GM18868 (cell line): ENCODE measurements around the gene KCNQ1.

ENCODE experiments used
- ATAC-seq: cut with Tn5 transposase; IDR thresholded peaks from one replicate; pipeline ENCODE4 v1.9.1; 2021; ENCODE audit warnings: mild to moderate bottlenecking, moderate library complexity; ENCODE audit not compliant: unreplicated experiment

KCNQ1 gene

DNA sequence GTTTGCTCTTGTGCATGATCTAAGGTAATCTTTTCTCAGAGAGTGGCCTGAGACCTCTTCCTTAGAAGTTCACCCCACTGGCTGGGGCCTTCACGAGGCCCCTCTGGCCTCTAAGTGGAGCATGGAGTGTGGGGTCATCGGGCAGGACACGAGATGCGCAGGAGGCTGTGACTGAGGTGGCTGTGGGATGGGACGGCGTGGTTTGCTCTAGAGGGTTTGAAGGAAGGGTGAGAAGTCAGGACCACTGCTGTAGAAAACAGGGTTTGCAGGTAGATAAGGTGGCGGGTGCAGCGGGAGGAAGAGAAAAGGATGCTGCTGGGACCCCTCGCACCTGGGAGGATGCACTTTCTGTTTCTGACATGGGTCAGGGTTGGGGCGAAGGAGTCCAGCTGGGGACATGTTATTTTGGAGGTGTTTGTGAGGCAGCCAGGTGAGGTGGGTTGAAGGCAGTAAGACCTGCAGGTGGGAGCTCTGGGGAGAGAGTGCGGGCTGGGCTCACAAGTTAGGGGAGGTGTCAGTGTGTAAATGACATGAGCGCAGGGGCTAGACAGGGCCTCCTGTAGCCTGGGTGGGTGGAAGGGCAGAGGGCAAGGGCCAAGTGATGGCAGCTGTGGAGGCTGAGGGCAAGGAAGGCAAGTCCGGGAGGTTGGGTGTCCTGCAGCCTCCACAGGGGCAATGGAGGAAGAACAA lies 62.5 kb downstream of the KCNQ1 start:
- no peak for ATAC-seq

GRCh38 chr11:2507945-2508749 lies 63.3 kb downstream of the KCNQ1 start:
- no peak for ATAC-seq

- no peak for ATAC-seq
These were observed 64.0 kb downstream of the KCNQ1 start for GRCh38 chr11:2508793-2509192.

- no peak for ATAC-seq
These were observed 64.7 kb downstream of the KCNQ1 start for GRCh38 chr11:2509481-2510001.

GRCh38 chr11:2510626-2511402 lies 66.0 kb downstream of the KCNQ1 start:
- ATAC-seq: no peak

DNA sequence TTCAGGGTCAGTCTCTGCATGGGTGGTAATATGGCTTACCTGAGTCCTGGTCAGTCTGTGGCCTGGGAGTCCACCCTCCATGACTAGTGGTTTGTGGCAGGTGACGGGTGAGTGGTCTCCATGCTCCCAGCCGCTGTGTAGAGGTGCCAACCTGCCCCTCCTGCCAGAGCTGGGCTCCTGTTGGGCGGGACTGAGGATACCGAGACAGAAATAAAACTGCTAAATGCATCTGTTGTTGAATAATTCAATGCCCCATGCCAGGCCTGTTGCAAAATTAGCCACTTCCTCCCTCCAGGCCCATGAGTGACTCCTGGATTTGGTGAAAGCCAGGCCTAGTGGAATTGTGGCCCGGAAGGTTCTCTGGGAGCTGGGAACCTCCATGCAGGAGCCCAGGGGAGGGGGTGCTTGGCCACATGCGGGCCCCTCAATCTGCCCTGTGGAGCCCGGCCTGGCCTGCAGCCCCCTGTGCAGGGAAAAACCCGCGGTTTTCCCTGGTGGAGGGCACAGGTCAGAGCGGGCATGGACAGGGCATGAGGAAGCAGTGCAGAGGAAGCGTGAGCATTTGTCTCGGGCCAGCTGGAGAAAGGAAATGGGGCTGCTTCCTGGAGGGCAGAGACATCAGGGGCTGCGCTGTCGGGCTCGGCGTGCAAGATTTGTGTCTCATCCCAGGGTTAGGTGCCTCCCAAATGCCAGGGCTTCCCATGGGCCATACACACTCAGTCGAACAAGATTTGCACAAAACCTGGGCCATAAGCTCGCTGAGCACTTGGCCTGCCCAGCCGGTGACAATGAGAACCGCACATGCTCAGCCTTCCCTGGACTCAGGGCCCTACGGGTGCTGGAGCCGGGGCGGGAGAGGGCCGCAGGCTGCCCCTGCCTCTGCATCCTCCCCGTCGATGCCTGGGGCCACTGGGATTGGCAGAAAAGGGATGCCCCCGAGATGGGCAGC lies 66.9 kb downstream of the KCNQ1 start:
- no peak for ATAC-seq

- no peak for ATAC-seq
These were observed 67.9 kb downstream of the KCNQ1 start for GRCh38 chr11:2512431-2513407.

GRCh38 chr11:2513441-2513840 lies 68.6 kb downstream of the KCNQ1 start:
- ATAC-seq: no peak

GRCh38 chr11:2515401-2516275 lies 70.8 kb downstream of the KCNQ1 start:
- ATAC-seq: no peak

- no peak for ATAC-seq
These were observed 71.6 kb downstream of the KCNQ1 start for GRCh38 chr11:2516276-2517015.

GRCh38 chr11:2517016-2517385 lies 72.2 kb downstream of the KCNQ1 start:
- ATAC-seq: no peak

DNA sequence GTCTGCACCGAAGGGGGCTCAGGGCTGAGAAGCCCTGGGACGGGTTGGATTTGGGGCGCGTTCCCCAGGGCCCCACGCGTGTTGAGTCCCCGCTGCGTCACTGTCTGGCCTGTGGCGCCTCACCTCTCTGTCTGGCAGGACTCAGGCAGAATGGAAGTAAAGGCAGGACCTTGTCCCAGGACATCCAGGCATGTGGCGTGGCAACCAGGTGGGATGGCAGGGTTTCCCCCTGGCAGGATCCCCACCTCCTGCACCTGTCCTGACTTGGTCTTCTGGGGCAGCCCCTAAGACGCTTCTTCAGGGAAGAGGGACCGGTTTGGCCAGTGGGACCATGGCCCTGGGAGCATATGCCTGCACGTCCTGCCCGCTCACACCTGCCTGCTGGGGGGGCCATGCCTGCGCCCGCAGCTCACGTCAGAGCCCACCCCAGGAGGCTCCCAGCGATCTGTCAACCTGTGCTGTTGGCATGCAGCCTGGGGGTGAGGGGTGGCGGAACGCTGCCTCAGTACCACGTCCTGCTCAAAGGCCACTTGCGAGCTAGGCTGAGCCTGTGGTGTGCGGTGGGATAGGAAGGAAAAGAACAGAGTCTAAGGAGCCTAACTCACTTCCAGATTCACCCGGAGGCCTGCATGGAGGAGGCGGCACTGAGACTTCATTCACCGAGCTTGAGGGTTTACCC lies 72.7 kb downstream of the KCNQ1 start:
- no peak for ATAC-seq

- no peak for ATAC-seq
These were observed 73.5 kb downstream of the KCNQ1 start for GRCh38 chr11:2518111-2518982.

DNA sequence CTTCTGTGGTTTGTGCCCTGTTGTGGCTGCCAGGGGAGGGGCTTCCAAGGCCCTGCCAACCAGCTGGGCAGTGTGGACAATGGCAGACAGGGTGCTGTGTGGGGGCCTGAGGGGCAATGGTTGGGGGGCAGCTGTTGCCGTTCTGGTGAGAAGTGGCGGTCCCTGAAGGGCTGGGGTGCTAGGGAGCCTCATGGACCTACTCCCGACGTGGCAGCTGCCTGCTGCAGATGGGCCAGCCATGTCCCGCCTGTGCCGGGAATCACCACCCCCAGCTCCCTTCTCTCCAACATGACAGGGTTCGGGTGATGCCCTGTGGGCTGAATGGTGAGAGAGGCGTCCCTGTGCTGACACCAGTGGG lies 74.2 kb downstream of the KCNQ1 start:
- no peak for ATAC-seq

DNA sequence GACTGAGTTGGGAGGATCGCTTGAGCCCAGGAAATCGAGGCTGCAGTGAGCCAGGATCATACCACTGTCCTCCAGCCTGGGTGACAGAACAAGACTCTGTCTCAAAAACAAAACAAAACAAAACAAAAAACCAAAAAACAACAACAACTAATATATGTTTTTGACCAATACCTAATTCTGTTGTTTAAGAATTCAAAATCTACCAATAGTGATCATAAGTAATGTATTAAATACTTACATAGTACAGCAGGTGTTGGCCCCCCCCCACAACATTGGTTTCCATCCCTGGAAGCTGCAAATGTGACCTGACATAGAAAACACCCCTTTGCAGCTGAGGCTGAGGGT lies 74.7 kb downstream of the KCNQ1 start:
- ATAC-seq: no peak
